Right renal pelvis (tissue), 4 donors: ENCODE measurements around the gene CATSPERZ. TPM values are rescaled to one million over a fixed set of nuclear protein-coding genes. Genes with fewer than 3 reads are reported as not detected.
A peak's percentile ranks its signal among the peaks of the same experiment; 100 is the strongest.
"Not testable (repeated sequence)": the region's sequence is repeated elsewhere in the genome, so short reads cannot be mapped to it uniquely, and the experiment has no call there.

Source experiments
- DNase-seq, 4 donors: peaks; one replicate each; pipeline ENCODE4 v3.0.0-alpha.2; 2013; ENCODE audit warnings: low read depth in 4 of 4, low spot score in 3 of 4, missing footprints in 1 of 4
- polyA plus RNA-seq, 4 donors: library from polyadenylated mRNA; unstranded; fragments of 120-200 nt; gene quantifications; one replicate each; pipeline ENCODE4 v1.2.1, GENCODE V29; 2013; ENCODE audit not compliant: insufficient read length in 4 of 4

Gene CATSPERZ
- polyA plus RNA-seq, 4 donors = 0.29 TPM; not detected in 3

DNA sequence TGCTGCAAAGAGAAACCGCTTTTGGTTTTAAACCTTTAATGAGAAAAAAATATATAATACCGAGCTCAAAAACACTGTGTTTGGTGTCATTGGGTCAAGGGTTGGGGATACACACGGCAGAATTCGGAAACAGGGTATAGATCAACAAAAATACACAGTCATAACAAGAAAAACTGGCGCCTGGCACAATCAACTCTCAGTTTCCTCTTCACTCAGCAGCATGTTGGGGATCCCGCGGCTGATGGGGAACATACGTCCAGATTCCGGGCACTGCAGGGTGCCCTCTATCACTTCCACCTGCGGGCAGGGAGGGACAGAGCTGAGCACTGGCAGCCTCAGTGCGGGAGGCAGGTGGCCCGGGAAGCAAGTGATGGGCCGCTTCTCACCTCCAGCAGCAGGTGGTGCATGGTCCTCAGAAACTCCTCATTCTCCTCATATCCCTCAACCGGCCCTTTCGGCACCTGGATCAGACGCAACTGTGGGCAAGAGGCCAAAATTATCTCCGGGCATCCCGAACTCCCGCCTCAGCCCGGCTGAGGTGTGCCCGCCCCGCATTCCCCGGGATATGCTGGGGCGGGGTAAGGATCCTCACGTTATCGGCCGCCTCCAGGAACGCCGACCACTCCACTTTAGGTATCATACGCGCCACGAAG is 16.6 kb downstream of the CATSPERZ start:
- DNase-seq = no peak

GRCh38 chr11:64317325-64317960 is 17.3 kb downstream of the CATSPERZ start, which contains the start of gene TRMT112:
Gene TRMT112, minus strand, starts transcription at chr11:64317559. Its CDS starts 33 bp downstream, at chr11:64317526.
- peak; percentile 86 to 96 (median 93) for DNase-seq

DNA sequence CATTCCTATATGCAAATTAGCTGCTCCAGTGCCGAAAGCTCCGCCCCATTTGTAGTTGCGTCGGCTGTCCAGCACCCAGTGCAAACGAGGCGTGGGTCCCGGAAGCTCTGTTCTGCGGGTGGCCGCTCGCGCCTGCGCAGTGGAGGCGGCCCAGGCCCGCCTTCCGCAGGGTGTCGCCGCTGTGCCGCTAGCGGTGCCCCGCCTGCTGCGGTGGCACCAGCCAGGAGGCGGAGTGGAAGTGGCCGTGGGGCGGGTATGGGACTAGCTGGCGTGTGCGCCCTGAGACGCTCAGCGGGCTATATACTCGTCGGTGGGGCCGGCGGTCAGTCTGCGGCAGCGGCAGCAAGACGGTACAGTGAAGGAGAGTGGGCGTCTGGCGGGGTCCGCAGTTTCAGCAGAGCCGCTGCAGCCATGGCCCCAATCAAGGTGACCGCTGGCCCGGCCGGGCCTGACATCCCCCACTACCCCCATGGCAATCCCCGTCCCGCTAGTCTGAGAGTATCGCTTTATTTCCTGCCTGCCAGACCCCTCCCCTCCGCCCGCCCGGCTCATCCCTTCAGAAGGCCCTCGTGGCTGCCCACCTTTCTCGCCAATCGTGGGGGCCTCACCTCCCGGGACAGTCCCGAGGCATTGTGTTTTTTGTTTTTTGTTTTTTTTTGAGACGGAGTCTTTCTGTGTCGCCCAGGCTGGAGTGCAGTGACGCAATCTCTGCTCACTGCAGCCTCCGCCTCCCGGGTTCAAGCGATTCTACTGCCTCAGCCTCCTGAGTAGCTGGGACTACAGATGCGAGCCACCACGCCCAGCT is 18.0 kb downstream of the CATSPERZ start, which contains the start of gene PRDX5:
PRDX5 (plus strand) TSS at position 161 of the 805 bp plus-strand sequence; CDS start at position 256, 95 bp downstream.
- DNase-seq = peak; percentile 88 to 93 (median 90)

DNA sequence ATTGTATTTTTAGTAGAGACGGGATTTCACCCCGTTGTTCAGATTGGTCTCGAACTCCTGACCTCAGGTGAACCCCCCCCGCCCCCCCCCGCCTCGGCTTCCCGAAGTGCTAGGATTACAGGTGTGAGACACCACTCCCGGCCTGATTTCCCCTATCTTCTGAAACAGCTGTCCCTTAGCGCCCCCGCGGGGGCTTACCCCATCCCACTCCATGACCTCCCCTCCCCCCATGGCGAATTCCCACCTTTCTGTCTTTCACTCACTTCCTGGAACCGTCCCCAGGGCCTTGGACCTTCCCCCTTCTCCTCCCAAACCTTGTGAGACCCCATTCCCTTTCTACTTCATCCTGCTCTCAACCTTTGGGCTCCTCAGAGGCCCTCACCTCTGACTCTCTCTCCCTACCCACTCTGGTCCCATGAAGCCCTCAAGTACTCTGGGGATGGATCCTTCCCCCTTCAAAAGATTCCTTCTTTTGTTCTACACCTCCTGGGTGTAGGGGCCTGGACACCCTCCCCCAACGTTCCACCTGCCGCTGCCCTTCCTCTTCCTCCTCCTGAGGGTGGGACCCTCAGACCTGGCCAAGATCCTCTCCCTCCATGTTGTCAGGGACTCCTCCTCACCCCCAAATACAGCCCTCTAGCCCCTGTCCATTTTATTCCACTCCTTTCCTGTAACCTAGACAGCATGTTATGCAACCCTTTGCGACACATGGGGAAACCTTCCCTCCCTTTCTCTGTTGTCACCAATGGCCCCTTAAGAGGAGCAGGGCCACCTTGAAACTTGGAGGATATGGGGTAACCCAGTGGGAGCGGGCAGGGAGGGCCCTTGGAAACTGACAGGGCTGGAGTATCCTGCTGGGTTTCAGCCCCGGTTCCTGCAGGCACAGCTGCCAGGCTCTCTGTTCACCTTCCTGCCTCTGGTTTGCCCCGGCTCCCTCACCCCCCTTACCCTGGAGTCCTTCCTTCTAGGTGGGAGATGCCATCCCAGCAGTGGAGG is 18.9 kb downstream of the CATSPERZ start:
- DNase-seq = no peak

GRCh38 chr11:64320556-64320955 is 20.4 kb downstream of the CATSPERZ start:
- no peak for DNase-seq

- no peak for DNase-seq
These were observed 20.9 kb downstream of the CATSPERZ start for GRCh38 chr11:64321026-64321425.

DNA sequence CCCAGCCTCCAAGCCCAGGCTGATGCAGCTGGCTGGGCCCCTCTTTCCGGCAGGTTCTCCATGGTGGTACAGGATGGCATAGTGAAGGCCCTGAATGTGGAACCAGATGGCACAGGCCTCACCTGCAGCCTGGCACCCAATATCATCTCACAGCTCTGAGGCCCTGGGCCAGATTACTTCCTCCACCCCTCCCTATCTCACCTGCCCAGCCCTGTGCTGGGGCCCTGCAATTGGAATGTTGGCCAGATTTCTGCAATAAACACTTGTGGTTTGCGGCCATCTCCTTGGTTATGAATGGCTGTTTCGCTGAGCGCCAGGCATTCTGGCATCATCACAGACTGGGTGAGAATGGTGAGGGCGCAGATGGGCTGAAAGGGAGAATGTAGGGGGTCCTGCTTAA is 21.4 kb downstream of the CATSPERZ start:
- DNase-seq = no peak

DNA sequence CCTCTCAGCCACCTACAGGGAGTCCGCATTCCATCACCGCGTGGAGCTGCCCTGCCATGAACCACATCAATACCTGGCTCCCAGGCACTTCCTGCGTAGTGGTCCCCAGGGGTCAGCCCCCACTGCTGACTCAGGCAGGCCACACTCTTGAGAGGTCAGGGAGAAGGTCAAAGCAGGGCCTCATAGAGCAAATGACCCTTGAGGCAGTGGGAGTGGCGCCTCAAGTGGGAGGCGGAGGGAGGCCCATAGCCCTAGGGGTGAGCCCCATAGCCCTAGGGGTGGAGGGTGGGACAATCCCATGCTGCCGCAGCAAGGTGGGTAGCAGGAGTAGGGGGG is 22.7 kb downstream of the CATSPERZ start:
- no peak for DNase-seq

DNA sequence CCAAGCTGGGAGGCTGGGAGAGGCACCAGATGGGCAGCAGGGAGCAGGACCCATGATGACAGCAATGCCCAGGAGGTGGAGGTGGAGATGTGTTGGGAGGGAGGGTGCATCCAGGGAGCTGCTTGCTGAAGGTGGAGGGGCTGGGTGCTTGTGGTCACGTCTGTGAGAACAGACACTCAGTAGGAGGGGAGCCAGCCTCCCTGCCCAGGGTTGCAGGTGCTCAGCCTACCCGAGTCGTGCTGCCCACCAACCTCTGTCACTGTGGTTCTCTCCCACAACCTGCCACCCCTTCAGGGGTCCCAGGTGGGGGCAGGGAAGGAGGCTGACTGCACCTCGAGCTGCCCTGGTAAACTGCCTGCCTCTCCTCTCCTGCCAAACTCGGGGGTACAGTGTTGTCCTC is 23.2 kb downstream of the CATSPERZ start:
- DNase-seq = no peak

DNA sequence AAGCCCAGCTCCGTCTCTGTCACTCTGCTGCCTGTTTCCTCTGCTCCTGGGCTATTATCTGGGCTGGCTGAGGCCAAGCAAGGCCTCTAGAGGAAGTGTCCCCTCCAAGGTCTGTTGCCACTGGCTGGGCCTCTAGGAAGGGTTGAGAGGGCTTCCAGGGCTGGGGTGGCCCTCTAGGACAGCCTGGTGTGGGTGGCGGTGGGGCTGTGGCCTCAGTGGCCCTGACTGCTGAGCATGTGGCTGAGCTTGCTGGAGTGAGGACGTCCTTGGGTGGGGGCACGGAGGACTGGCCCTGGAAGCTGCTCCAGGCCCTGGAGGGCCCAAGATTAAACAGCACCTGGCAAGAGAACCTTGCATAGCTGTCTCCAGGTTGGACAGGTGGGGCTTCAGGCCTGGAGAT is 23.8 kb downstream of the CATSPERZ start:
- DNase-seq = not testable (repeated sequence)

GRCh38 chr11:64324692-64325469 is 24.7 kb downstream of the CATSPERZ start:
- DNase-seq = no peak

- no peak for DNase-seq
These were observed 27.2 kb downstream of the CATSPERZ start for GRCh38 chr11:64327375-64327774.

- no peak for DNase-seq
These were observed 27.8 kb downstream of the CATSPERZ start for GRCh38 chr11:64327993-64328392.

DNA sequence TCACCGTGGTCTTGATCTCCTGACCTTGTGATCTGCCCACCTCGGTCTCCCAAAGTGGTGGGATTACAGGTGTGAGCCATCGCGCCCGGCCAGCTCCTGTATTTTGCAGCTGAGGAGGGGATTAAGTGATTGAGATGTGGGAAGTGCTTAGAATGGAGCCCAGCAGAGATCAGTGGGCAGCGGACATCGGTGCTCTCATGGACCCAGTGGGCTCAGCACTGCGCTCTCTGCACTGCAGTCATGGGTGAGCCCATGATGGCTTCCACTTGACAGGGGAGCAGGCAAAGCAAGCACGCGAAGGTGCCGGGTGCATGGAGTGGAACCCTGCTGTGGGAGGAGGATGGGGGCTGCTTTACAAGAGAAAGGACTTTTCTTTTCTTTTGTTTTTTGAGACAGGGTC is 30.7 kb downstream of the CATSPERZ start:
- no peak for DNase-seq

DNA sequence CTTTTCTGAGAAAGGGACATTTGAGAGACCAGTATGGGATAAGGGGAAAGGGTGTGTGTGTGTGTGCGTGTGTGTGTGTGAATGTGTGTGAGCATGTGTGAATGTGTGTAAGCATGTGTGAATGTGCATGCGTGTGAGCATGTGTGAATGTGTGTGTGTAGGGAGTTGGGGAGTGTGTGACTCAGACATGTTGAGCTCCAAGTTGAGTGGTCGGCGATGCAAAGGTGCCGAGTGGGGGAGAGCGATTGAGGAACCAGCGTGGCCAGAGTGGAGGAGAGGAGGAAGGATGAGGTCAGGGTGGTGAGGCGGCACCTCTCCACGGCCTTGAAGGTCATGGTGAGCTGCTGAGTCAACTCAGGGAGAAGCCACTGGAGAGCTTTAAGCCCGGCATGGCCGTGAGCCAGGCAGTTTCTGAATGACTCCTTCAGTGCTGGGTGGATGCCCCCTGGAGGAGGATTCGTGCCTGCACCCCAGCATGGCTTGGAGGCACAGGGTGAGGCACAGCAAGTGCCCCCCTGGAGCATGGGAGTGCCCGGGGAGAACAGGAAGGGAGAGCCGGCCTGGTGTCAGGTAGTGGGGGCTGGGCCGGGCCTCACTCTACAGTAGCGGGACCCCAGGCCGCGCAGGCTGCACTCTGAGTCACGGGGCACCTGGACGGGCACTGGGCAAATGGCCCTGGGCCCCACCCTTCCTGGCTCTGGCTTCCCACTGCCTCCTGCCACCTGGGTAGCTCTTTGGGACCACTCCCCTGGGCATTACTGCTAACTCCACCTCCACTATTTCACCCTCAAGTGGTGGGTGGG is 31.6 kb downstream of the CATSPERZ start:
- DNase-seq = no peak

DNA sequence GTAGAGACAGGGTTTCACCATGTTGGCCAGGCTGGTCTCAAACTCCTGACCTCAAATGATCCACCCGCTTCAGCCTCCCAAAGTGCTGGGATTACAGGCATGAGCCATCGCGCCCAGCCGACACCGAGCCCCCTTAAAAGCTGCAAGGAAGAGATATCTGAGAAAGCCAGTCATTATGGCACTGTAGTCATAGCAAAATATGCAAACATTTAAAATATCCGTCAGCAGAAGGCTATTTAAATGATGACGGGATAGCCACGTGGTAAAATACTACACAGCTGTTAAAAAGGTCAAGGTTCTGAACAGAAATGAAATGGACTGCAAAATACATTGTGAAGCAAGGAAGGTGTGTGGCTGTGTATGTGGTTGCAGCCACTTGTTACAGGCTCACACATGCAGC is 33.4 kb downstream of the CATSPERZ start:
- DNase-seq = no peak

GRCh38 chr11:64334764-64335735 is 34.9 kb downstream of the CATSPERZ start:
- DNase-seq = no peak
